Right atrium auricular region (tissue), 2 donors: ENCODE data around the gene PKP4. TPM values are rescaled to one million over a fixed set of nuclear protein-coding genes. Genes with fewer than 3 reads are reported as not detected.

Experiments used
- DNase-seq: peaks from one replicate; pipeline ENCODE4 v3.0.0-alpha.2; 2019; ENCODE audit warnings: low spot score
- H3K27ac ChIP-seq, 2 donors: fragments of 200-600 bp; sonication (generic); 1 replicate in 1 of 2; 2 replicates in 1 of 2; pipeline ENCODE4 v1.5.1; 2016 to 2019
- H3K27me3 ChIP-seq, 2 donors: fragments of 200-600 bp; sonication (generic); one replicate each; pipeline versions ENCODE4 v1.5.1 to v1.6.0; 2017 to 2019
- H3K36me3 ChIP-seq: fragments of 200-600 bp; sonication (generic); one replicate; pipeline ENCODE4 v1.5.1; 2016
- H3K4me1 ChIP-seq, 2 donors: fragments of 200-600 bp; sonication (generic); one replicate each; pipeline versions ENCODE4 v1.5.1 to v1.6.0; 2017 to 2019
- H3K4me3 ChIP-seq, 2 donors: fragments of 200-600 bp; sonication (generic); 1 replicate in 1 of 2; 2 replicates in 1 of 2; pipeline ENCODE4 v1.5.1; 2017 to 2019; ENCODE audit warnings: mild to moderate bottlenecking in 1 of 2, moderate library complexity in 1 of 2
- H3K9me3 ChIP-seq, 2 donors: fragments of 200-600 bp; sonication (generic); one replicate each; pipeline ENCODE4 v1.5.1; 2019
- total RNA-seq, 2 donors: library from RNA; depleted of rRNA; stranded (reverse); fragments of >200 nt; gene quantifications; one replicate each; pipeline ENCODE4 v1.1.0, GENCODE V29; 2016
- TF ChIP-seq, protein P1 (sequence below), 2 donors: fragments of 200-600 bp; sonication (generic); IDR thresholded peaks; one replicate each; pipeline ENCODE4 v1.5.1; 2019; ENCODE audit warnings: antibody characterized with exemption in 2 of 2

Gene PKP4
- total RNA-seq, 2 donors from 2014 or later = 36.2 to 39.2 TPM

DNA sequence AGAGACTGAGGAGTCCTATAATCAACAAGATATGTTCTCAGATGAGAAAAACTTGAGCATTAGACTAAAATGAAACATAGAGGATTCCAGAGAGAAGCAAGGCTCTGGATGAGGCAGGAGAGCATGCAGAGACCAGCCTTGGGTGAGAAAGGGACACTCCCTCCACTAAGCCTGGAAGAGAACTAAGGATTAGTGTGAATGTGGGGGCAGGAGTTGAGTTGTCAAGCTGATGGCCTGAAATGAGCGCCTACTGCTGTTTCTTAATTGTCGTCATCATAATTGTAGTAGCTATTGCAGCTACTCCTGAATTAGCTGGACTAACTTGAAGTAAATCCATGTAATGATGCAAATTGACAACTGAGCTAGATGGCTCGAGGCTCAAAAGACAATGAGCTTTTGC, 114.1 kb downstream of the PKP4 start:
- H3K27ac ChIP-seq = no peak overlapping the region
- TF ChIP-seq, protein P1, sequence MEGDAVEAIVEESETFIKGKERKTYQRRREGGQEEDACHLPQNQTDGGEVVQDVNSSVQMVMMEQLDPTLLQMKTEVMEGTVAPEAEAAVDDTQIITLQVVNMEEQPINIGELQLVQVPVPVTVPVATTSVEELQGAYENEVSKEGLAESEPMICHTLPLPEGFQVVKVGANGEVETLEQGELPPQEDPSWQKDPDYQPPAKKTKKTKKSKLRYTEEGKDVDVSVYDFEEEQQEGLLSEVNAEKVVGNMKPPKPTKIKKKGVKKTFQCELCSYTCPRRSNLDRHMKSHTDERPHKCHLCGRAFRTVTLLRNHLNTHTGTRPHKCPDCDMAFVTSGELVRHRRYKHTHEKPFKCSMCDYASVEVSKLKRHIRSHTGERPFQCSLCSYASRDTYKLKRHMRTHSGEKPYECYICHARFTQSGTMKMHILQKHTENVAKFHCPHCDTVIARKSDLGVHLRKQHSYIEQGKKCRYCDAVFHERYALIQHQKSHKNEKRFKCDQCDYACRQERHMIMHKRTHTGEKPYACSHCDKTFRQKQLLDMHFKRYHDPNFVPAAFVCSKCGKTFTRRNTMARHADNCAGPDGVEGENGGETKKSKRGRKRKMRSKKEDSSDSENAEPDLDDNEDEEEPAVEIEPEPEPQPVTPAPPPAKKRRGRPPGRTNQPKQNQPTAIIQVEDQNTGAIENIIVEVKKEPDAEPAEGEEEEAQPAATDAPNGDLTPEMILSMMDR (IDR thresholded peaks at IDR 0.05) = no peak
- H3K9me3 ChIP-seq = no peaks in the 10 kb centered on the region
- H3K27me3 ChIP-seq = no peaks in the 10 kb centered on the region
- DNase-seq = no peak
- peaks cover 0 to 8% of the 10 kb centered on the region in 2 donors for H3K4me1 ChIP-seq
- no peak overlapping the region for H3K4me3 ChIP-seq
- no peaks in the 10 kb centered on the region for H3K36me3 ChIP-seq

GRCh38 chr2:158573739-158574138, 117.0 kb downstream of the PKP4 start:
- TF ChIP-seq, protein P1 (IDR thresholded peaks at IDR 0.05) = peak in 1 of 2 donors; percentile 12
- Histone ChIP-seq H3K36me3 (no peaks in the 10 kb centered on the region), H3K4me3 (no peak overlapping the region), H3K9me3 (no peaks in the 10 kb centered on the region), H3K4me1 (peaks cover 0 to 8% of the 10 kb centered on the region in 2 donors), H3K27ac (no peak overlapping the region), H3K27me3 (no peaks in the 10 kb centered on the region)
- no peak for DNase-seq

GRCh38 chr2:158575051-158575635, 118.4 kb downstream of the PKP4 start:
- no peak overlapping the region for H3K27ac ChIP-seq
- TF ChIP-seq, protein P1 (IDR thresholded peaks at IDR 0.05) = no peak
- H3K36me3 ChIP-seq = no peaks in the 10 kb centered on the region
- H3K9me3 ChIP-seq = no peaks in the 10 kb centered on the region
- H3K4me1 ChIP-seq = peaks cover 0 to 8% of the 10 kb centered on the region in 2 donors
- no peak overlapping the region for H3K4me3 ChIP-seq
- no peaks in the 10 kb centered on the region for H3K27me3 ChIP-seq
- DNase-seq = no peak

DNA sequence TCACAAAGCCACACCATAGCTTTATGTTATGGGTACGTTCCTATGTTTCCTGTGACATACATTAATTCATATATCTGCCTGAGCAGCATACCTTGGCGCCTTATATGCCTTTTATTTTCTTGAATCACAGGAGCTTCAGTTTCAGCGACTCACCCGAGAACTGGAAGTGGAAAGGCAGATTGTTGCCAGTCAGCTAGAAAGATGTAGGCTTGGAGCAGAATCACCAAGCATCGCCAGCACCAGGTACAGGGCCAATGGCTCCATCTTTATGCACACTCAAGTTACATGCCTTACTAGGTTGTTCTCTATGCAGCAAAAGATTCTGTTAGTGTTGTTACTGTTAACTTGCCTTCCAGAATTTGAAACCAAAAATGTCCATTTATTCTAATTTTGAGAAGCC, 120.4 kb downstream of the PKP4 start:
- H3K9me3 ChIP-seq = no peaks in the 10 kb centered on the region
- no peaks in the 10 kb centered on the region for H3K27me3 ChIP-seq
- H3K4me1 ChIP-seq = peaks cover 0 to 8% of the 10 kb centered on the region in 2 donors
- no peak overlapping the region for H3K27ac ChIP-seq
- no peaks in the 10 kb centered on the region for H3K36me3 ChIP-seq
- TF ChIP-seq, protein P1 (IDR thresholded peaks at IDR 0.05) = no peak
- no peak for DNase-seq
- H3K4me3 ChIP-seq = no peak overlapping the region

DNA sequence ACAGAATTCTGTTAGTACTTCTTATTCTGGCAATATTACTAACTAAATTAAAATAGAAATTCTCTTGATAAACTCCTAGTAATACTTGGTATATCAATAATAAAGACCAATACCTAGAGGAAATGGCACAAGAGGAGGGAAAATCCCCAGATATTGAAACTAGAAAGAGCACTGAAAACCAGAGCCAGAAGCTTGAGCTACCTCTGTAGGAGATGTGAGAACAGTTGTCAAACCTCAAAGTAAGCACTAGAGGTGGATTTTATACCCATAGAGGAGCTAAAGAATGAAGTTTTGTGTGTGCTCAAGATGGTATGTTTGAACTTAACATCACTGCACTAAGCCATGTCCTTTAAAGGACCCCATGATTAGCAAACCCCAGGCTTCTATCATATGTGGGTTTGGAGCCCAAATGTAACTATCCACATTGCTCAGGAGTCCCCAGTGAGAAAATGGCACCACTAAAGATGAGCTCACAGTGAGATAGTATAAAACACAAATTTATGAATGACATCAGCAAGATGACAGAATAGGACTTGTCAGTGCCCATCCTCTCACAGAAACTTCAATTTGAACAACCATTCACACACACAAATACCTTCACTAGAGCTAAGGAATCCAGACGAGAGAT, 122.1 kb downstream of the PKP4 start:
- Histone ChIP-seq H3K4me3 (no peak overlapping the region), H3K4me1 (peaks cover 0 to 8% of the 10 kb centered on the region in 2 donors), H3K36me3 (no peaks in the 10 kb centered on the region), H3K9me3 (no peaks in the 10 kb centered on the region), H3K27ac (no peak overlapping the region), H3K27me3 (no peaks in the 10 kb centered on the region)
- TF ChIP-seq, protein P1 (IDR thresholded peaks at IDR 0.05) = no peak
- DNase-seq = no peak
